ENCODE data around the gene NME2. TPM values are rescaled to one million over a fixed set of nuclear protein-coding genes. Genes with fewer than 3 reads are reported as not detected.
A peak's percentile ranks its signal among the peaks of the same experiment; 100 is the strongest.

The NME2 gene
- total RNA-seq = 381 to 412 TPM (median 390 TPM) in 3 replicates

GRCh38 chr17:51166198-51166986 is at the start of gene NME2:
NME2 (plus strand) TSS chr17:51166411; CDS start chr17:51166831, 420 bp downstream.
- H3K4me3 Mint-ChIP-seq = peak within 1 kb of the TSS; percentile 89
- H3K9me3 Mint-ChIP-seq = no peaks in the 10 kb centered on the region
- H3K27ac Mint-ChIP-seq = peak within 1 kb of the TSS; percentile 90
- peak; percentile 65 to 81 for DNase-seq (ENCODE audit: low spot score in 2 of 2, unreplicated experiment in 2 of 2)
- TF ChIP-seq, protein P1, sequence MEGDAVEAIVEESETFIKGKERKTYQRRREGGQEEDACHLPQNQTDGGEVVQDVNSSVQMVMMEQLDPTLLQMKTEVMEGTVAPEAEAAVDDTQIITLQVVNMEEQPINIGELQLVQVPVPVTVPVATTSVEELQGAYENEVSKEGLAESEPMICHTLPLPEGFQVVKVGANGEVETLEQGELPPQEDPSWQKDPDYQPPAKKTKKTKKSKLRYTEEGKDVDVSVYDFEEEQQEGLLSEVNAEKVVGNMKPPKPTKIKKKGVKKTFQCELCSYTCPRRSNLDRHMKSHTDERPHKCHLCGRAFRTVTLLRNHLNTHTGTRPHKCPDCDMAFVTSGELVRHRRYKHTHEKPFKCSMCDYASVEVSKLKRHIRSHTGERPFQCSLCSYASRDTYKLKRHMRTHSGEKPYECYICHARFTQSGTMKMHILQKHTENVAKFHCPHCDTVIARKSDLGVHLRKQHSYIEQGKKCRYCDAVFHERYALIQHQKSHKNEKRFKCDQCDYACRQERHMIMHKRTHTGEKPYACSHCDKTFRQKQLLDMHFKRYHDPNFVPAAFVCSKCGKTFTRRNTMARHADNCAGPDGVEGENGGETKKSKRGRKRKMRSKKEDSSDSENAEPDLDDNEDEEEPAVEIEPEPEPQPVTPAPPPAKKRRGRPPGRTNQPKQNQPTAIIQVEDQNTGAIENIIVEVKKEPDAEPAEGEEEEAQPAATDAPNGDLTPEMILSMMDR (IDR thresholded peaks at IDR 0.05; ENCODE audit: unreplicated experiment) = no peak
- peaks cover 13% of the 10 kb centered on the region for H3K4me1 Mint-ChIP-seq
- H3K27me3 Mint-ChIP-seq (ENCODE audit: low read depth) = no peaks in the 10 kb centered on the region
- H3K36me3 Mint-ChIP-seq = peaks cover 35% of the 10 kb centered on the region

GRCh38 chr17:51118330-51119195 is 47.6 kb upstream of the NME2 start:
- Mint-ChIP-seq H3K4me1 (peaks cover 40% of the 10 kb centered on the region), H3K36me3 (no peaks in the 10 kb centered on the region), H3K27me3 (ENCODE audit: low read depth) (no peaks in the 10 kb centered on the region), H3K9me3 (no peaks in the 10 kb centered on the region), H3K4me3 (peak overlapping the region; percentile 33), H3K27ac (peak overlapping the region; percentile 53)
- no peak for DNase-seq (ENCODE audit: low spot score in 2 of 2, unreplicated experiment in 2 of 2)
- TF ChIP-seq, protein P1 (IDR thresholded peaks at IDR 0.05; ENCODE audit: unreplicated experiment) = no peak

GRCh38 chr17:51119415-51120356 is 46.5 kb upstream of the NME2 start:
- Mint-ChIP-seq H3K36me3 (no peaks in the 10 kb centered on the region), H3K27me3 (ENCODE audit: low read depth) (no peaks in the 10 kb centered on the region), H3K27ac (peak overlapping the region; percentile 98), H3K9me3 (no peaks in the 10 kb centered on the region), H3K4me3 (peak overlapping the region; percentile 95), H3K4me1 (peaks cover 40% of the 10 kb centered on the region)
- TF ChIP-seq, protein P1 (IDR thresholded peaks at IDR 0.05; ENCODE audit: unreplicated experiment) = no peak
- DNase-seq (ENCODE audit: low spot score in 2 of 2, unreplicated experiment in 2 of 2) = peak; percentile 20 to 60

- Mint-ChIP-seq H3K27ac (peak overlapping the region; percentile 98), H3K9me3 (no peaks in the 10 kb centered on the region), H3K36me3 (no peaks in the 10 kb centered on the region), H3K4me1 (peaks cover 40% of the 10 kb centered on the region), H3K4me3 (peak overlapping the region; percentile 95), H3K27me3 (ENCODE audit: low read depth) (no peaks in the 10 kb centered on the region)
- TF ChIP-seq, protein P1 (IDR thresholded peaks at IDR 0.05; ENCODE audit: unreplicated experiment) = no peak
- DNase-seq (ENCODE audit: low spot score in 2 of 2, unreplicated experiment in 2 of 2) = no peak
Measured at GRCh38 chr17:51120357-51120738, 45.9 kb upstream of the NME2 start.
